ENCODE data around the gene DGLUCY.

Gene DGLUCY

GRCh38 chr14:91228112-91229004 is 114.5 kb downstream of the DGLUCY start:
- TF ChIP-seq, protein P1, sequence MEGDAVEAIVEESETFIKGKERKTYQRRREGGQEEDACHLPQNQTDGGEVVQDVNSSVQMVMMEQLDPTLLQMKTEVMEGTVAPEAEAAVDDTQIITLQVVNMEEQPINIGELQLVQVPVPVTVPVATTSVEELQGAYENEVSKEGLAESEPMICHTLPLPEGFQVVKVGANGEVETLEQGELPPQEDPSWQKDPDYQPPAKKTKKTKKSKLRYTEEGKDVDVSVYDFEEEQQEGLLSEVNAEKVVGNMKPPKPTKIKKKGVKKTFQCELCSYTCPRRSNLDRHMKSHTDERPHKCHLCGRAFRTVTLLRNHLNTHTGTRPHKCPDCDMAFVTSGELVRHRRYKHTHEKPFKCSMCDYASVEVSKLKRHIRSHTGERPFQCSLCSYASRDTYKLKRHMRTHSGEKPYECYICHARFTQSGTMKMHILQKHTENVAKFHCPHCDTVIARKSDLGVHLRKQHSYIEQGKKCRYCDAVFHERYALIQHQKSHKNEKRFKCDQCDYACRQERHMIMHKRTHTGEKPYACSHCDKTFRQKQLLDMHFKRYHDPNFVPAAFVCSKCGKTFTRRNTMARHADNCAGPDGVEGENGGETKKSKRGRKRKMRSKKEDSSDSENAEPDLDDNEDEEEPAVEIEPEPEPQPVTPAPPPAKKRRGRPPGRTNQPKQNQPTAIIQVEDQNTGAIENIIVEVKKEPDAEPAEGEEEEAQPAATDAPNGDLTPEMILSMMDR (IDR thresholded peaks at IDR 0.05), result no peak
- H3K4me3 ChIP-seq, result no peak overlapping the region
- no peaks in the 10 kb centered on the region for H3K4me1 ChIP-seq
- no peaks in the 10 kb centered on the region for H3K27me3 ChIP-seq
- no peak for DNase-seq
- intact Hi-C loops (cut with DNase I; ENCODE audit: low total_unique reads), result no loop called here
- peaks cover 25 to 47% (median 25%) of the 10 kb centered on the region in 3 donors for H3K36me3 ChIP-seq
- H3K9me3 ChIP-seq, result peaks cover 0 to 14% (median 7%) of the 10 kb centered on the region in 3 donors
- no peak overlapping the region for H3K27ac ChIP-seq

DNA sequence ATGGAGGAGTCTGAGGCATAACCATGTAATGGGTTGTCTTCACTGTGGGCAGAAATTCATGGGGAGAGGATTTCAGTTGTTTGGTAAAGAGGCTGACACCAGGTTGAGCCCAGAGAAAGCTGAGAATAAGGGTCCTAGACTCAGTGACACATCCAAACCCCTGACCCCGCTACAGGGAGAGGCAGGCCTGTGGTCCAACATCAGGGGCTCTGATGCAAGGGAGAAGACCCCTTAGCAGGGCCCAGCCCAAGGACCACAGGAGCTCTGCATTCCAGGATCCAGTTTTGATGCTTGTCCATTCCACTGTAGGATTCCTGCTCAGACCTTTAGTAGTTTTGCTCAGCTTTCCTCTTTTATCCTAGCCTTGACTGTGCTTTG is 115.1 kb downstream of the DGLUCY start:
- intact Hi-C loops (cut with DNase I; ENCODE audit: low total_unique reads), result no loop called here
- H3K27ac ChIP-seq, result no peak overlapping the region
- H3K9me3 ChIP-seq, result peaks cover 0 to 14% (median 12%) of the 10 kb centered on the region in 3 donors
- H3K27me3 ChIP-seq, result no peaks in the 10 kb centered on the region
- no peak for DNase-seq
- H3K4me1 ChIP-seq, result no peaks in the 10 kb centered on the region
- peaks cover 21 to 44% (median 25%) of the 10 kb centered on the region in 3 donors for H3K36me3 ChIP-seq
- TF ChIP-seq, protein P1 (IDR thresholded peaks at IDR 0.05), result no peak
- H3K4me3 ChIP-seq, result no peak overlapping the region

DNA sequence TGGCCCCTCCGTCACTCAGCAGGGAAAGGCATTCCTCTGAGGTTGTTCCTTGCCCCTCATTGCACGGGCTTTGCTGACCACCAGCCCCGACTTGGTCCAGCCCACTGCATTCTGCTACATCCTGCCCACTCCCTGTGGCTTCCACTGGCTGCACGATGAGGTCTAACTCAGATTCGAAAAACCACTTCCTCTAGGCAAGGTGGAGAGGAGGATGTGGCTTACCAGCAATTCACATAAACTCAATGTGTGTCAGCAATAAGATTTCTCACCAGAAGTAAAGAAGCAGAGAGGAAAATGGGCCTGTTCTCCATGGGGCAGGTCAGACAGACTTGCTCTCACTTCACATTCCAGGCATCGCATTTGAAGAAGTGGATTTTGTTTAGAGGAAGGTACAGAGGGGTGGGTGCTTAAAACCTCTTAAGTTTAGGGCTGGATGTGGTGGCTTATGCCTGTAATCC is 115.9 kb downstream of the DGLUCY start:
- no peaks in the 10 kb centered on the region for H3K4me1 ChIP-seq
- H3K27ac ChIP-seq, result no peak overlapping the region
- intact Hi-C loops (cut with DNase I; ENCODE audit: low total_unique reads), result no loop called here

DNA sequence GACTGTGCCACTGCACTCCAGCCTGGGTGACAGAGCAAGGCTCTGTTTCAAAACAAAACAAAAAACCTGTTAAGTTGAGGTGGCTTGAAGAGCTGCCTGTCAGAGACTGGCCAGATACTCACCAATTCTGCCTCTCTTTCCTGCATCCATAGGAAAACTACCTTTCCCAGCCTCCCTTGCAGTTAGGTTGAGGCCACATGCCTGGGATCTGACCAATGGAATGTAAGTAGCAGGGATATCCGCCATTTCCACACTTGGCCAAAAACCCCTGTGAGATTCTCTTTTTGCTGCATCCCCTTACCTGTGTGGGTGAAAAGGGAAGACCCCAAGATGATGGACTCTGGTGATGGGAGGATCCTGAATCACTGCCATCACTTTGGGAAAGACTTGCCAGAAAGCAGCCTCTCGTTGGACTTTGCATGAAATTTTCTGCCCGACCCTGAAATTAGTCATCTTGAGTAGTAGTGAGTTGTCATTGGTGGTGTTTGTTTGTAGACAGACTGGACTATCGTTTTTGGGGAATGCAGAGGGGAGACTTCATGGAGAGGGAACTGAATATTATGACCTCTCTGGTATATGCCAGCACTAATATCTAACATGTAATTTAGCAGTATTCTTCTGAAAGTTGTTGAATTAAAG is 116.6 kb downstream of the DGLUCY start:
- TF ChIP-seq, protein P1 (IDR thresholded peaks at IDR 0.05), result no peak
- Histone ChIP-seq H3K36me3 (peaks cover 8 to 29% (median 18%) of the 10 kb centered on the region in 3 donors), H3K4me3 (no peak overlapping the region), H3K27me3 (no peaks in the 10 kb centered on the region), H3K4me1 (no peaks in the 10 kb centered on the region), H3K9me3 (peaks cover 0 to 20% (median 18%) of the 10 kb centered on the region in 3 donors), H3K27ac (no peak overlapping the region)
- DNase-seq, result no peak
- intact Hi-C loops (cut with DNase I; ENCODE audit: low total_unique reads), result no loop called here

More for the DNA sequence above, 115.9 kb downstream of the DGLUCY start:
- TF ChIP-seq, protein P1 (IDR thresholded peaks at IDR 0.05), result no peak
- DNase-seq, result no peak
- H3K9me3 ChIP-seq, result peaks cover 0 to 20% (median 18%) of the 10 kb centered on the region in 3 donors
- H3K4me3 ChIP-seq, result no peak overlapping the region
- peaks cover 15 to 37% (median 19%) of the 10 kb centered on the region in 3 donors for H3K36me3 ChIP-seq
- no peaks in the 10 kb centered on the region for H3K27me3 ChIP-seq

- peaks cover 7 to 27% (median 18%) of the 10 kb centered on the region in 3 donors for H3K36me3 ChIP-seq
- no peak overlapping the region for H3K27ac ChIP-seq
- TF ChIP-seq, protein P1 (IDR thresholded peaks at IDR 0.05), result no peak
- no peak for DNase-seq
- H3K4me1 ChIP-seq, result no peaks in the 10 kb centered on the region
- peaks cover 0 to 20% (median 18%) of the 10 kb centered on the region in 3 donors for H3K9me3 ChIP-seq
- H3K27me3 ChIP-seq, result no peaks in the 10 kb centered on the region
- intact Hi-C loops (cut with DNase I; ENCODE audit: low total_unique reads), result no loop called here
- H3K4me3 ChIP-seq, result no peak overlapping the region
Measured at GRCh38 chr14:91231446-91231845, 117.6 kb downstream of the DGLUCY start.

Measured in tibial artery (tissue), 4 donors.